KMS-11 (cell line): ENCODE measurements around the gene TMBIM1.

Source experiments
- H2AFZ ChIP-seq: fragments of 200-600 bp; sonication (generic); 2 replicates; pipeline ENCODE4 v1.6.1; 2016; ENCODE audit warnings: antibody characterized with exemption, mixed run types, low read depth
- H3K27ac ChIP-seq: fragments of 200-600 bp; sonication (generic); 2 replicates; pipeline ENCODE4 v1.6.1; 2016; ENCODE audit warnings: mild to moderate bottlenecking, mixed run types
- H3K27me3 ChIP-seq: fragments of 200-600 bp; sonication (generic); 2 replicates; pipeline ENCODE4 v1.6.1; 2017; ENCODE audit warnings: mild to moderate bottlenecking, low read depth, mixed run types, moderate library complexity; ENCODE audit not compliant: insufficient read depth
- H3K36me3 ChIP-seq: fragments of 200-600 bp; sonication (generic); 2 replicates; pipeline ENCODE4 v1.6.1; 2017; ENCODE audit warnings: mild to moderate bottlenecking, mixed run types; ENCODE audit not compliant: insufficient read depth
- H3K4me1 ChIP-seq: fragments of 200-600 bp; sonication (generic); 2 replicates; pipeline ENCODE4 v1.6.1; 2016; ENCODE audit warnings: mild to moderate bottlenecking, low read depth, mixed run types; ENCODE audit not compliant: poor library complexity, severe bottlenecking
- H3K4me2 ChIP-seq: fragments of 200-600 bp; sonication (generic); 2 replicates; pipeline ENCODE4 v1.7.0; 2016; ENCODE audit warnings: mild to moderate bottlenecking, mixed run types
- H3K4me3 ChIP-seq: fragments of 200-600 bp; sonication (generic); IDR thresholded peaks from 2 replicates; pipeline ENCODE4 v1.6.1; 2017; ENCODE audit warnings: low read depth, low read length, mixed read lengths; ENCODE audit not compliant: insufficient read depth
- H3K79me2 ChIP-seq: fragments of 200-600 bp; sonication (generic); 2 replicates; pipeline ENCODE4 v1.6.1; 2016; ENCODE audit warnings: low read depth, mixed run types; ENCODE audit not compliant: insufficient read depth
- H3K9ac ChIP-seq: fragments of 200-600 bp; sonication (generic); 2 replicates; pipeline ENCODE4 v1.6.1; 2016; ENCODE audit warnings: mild to moderate bottlenecking, mixed run types
- H4K20me1 ChIP-seq: fragments of 200-600 bp; sonication (generic); 2 replicates; pipeline ENCODE4 v1.6.1; 2016; ENCODE audit warnings: mild to moderate bottlenecking, mixed run types; ENCODE audit not compliant: insufficient read depth
- CTCF ChIP-seq: fragments of 200-600 bp; sonication (generic); conservative IDR thresholded peaks from 2 replicates; pipeline ENCODE4 v1.6.1; 2017; ENCODE audit warnings: low read depth, mild to moderate bottlenecking, antibody characterized with exemption, low read length, moderate library complexity, mixed read lengths

Gene TMBIM1

GRCh38 chr2:218325566-218326160, 33.4 kb upstream of the TMBIM1 start:
- no peak overlapping the region for H3K4me2 ChIP-seq
- no peak for TF ChIP-seq CTCF
- H4K20me1 ChIP-seq = no peaks in the 10 kb centered on the region
- no peaks in the 10 kb centered on the region for H3K79me2 ChIP-seq
- no peak overlapping the region for H3K9ac ChIP-seq
- H3K4me3 ChIP-seq = no peak overlapping the region
- H3K27me3 ChIP-seq = no peaks in the 10 kb centered on the region
- no peaks in the 10 kb centered on the region for H3K36me3 ChIP-seq
- no peak overlapping the region for H3K27ac ChIP-seq
- no peak overlapping the region for H2AFZ ChIP-seq
- peaks cover 24% of the 10 kb centered on the region for H3K4me1 ChIP-seq

GRCh38 chr2:218323526-218324472, 31.5 kb upstream of the TMBIM1 start:
- no peaks in the 10 kb centered on the region for H3K36me3 ChIP-seq
- peaks cover 13% of the 10 kb centered on the region for H3K4me1 ChIP-seq
- H3K27me3 ChIP-seq = no peaks in the 10 kb centered on the region
- peak overlapping the region; percentile 25; the same call in 1 of the 2 replicates for H3K9ac ChIP-seq
- H3K79me2 ChIP-seq = no peaks in the 10 kb centered on the region
- H3K4me2 ChIP-seq = peak overlapping the region; percentile 86
- H3K4me3 ChIP-seq = peak overlapping the region; percentile 58
- no peak overlapping the region for H3K27ac ChIP-seq
- no peak for TF ChIP-seq CTCF
- no peaks in the 10 kb centered on the region for H4K20me1 ChIP-seq
- H2AFZ ChIP-seq = peak overlapping the region; percentile 71; the same call in 1 of the 2 replicates

GRCh38 chr2:218322768-218323525, 30.6 kb upstream of the TMBIM1 start:
- Histone ChIP-seq H3K79me2 (no peaks in the 10 kb centered on the region), H3K36me3 (no peaks in the 10 kb centered on the region), H3K4me1 (peaks cover 13% of the 10 kb centered on the region), H4K20me1 (no peaks in the 10 kb centered on the region), H3K4me2 (peak overlapping the region; percentile 86; the same call in 1 of the 2 replicates), H3K27me3 (no peaks in the 10 kb centered on the region), H2AFZ (peak overlapping the region; percentile 71), H3K27ac (no peak overlapping the region), H3K4me3 (peak overlapping the region; percentile 58), H3K9ac (peak overlapping the region; percentile 25; the same call in 1 of the 2 replicates)
- TF ChIP-seq CTCF = no peak

- Histone ChIP-seq H3K9ac (no peak overlapping the region), H3K4me3 (no peak overlapping the region), H3K4me1 (peaks cover 13% of the 10 kb centered on the region), H3K79me2 (no peaks in the 10 kb centered on the region), H3K27me3 (no peaks in the 10 kb centered on the region), H3K27ac (no peak overlapping the region), H2AFZ (no peak overlapping the region), H3K36me3 (no peaks in the 10 kb centered on the region), H4K20me1 (no peaks in the 10 kb centered on the region), H3K4me2 (no peak overlapping the region)
- no peak for TF ChIP-seq CTCF
Measured at GRCh38 chr2:218320704-218321336, 28.5 kb upstream of the TMBIM1 start.
